M059J (cell line): ENCODE measurements around the gene DYNC1H1. TPM values are rescaled to one million over a fixed set of nuclear protein-coding genes. Genes with fewer than 3 reads are reported as not detected.
A peak's percentile ranks its signal among the peaks of the same experiment; 100 is the strongest.

ENCODE experiments used
- DNase-seq: peaks from one replicate; pipeline ENCODE4 v3.0.0-alpha.2; 2012; ENCODE audit warnings: low read depth
- total RNA-seq: library from RNA; depleted of rRNA; stranded (reverse); fragments of >200 nt; shearing (Covaris generic); gene quantifications from 2 replicates; pipeline ENCODE4 v1.2.3, GENCODE V29; 2014; rRNA removed

The DYNC1H1 gene
- 93.0 and 257 TPM in 2 replicates for total RNA-seq

- DNase-seq: peak; percentile 79
Measured at GRCh38 chr14:101964297-101965180, at the start of gene DYNC1H1. Gene DYNC1H1 (plus strand): TSS chr14:101964573. CDS start chr14:101964692, 119 bp downstream.

GRCh38 chr14:101915871-101916815, 48.2 kb upstream of the DYNC1H1 start:
- DNase-seq: no peak

GRCh38 chr14:101916816-101917412, 47.5 kb upstream of the DYNC1H1 start:
- DNase-seq: no peak

- no peak for DNase-seq
Measured at GRCh38 chr14:101917413-101918017, 46.9 kb upstream of the DYNC1H1 start.

- no peak for DNase-seq
Measured at GRCh38 chr14:101918065-101918989, 46.0 kb upstream of the DYNC1H1 start.

- DNase-seq: no peak
Measured at GRCh38 chr14:101920271-101920670, 44.1 kb upstream of the DYNC1H1 start.

- DNase-seq: no peak
Measured at GRCh38 chr14:101922866-101923265, 41.5 kb upstream of the DYNC1H1 start.

- DNase-seq: no peak
Measured at GRCh38 chr14:101925152-101925551, 39.2 kb upstream of the DYNC1H1 start.

GRCh38 chr14:101926085-101926484, 38.3 kb upstream of the DYNC1H1 start:
- no peak for DNase-seq

GRCh38 chr14:101926620-101927019, 37.8 kb upstream of the DYNC1H1 start:
- no peak for DNase-seq

GRCh38 chr14:101927859-101928258, 36.5 kb upstream of the DYNC1H1 start:
- DNase-seq: no peak

GRCh38 chr14:101928415-101928841, 35.9 kb upstream of the DYNC1H1 start:
- no peak for DNase-seq

- no peak for DNase-seq
Measured at GRCh38 chr14:101929096-101929495, 35.3 kb upstream of the DYNC1H1 start.

- no peak for DNase-seq
Measured at GRCh38 chr14:101929946-101930345, 34.4 kb upstream of the DYNC1H1 start.

- DNase-seq: no peak
Measured at GRCh38 chr14:101932673-101933072, 31.7 kb upstream of the DYNC1H1 start.

- no peak for DNase-seq
Measured at GRCh38 chr14:101933209-101933608, 31.2 kb upstream of the DYNC1H1 start.

GRCh38 chr14:101934601-101935150, 29.7 kb upstream of the DYNC1H1 start:
- DNase-seq: no peak

GRCh38 chr14:101937926-101938767, 26.2 kb upstream of the DYNC1H1 start:
- DNase-seq: no peak

GRCh38 chr14:101939646-101940170, 24.7 kb upstream of the DYNC1H1 start:
- DNase-seq: no peak
